Head of caudate nucleus (tissue), 42 donors: Measurements from ENCODE around the gene PDE4D.
"Not testable (repeated sequence)": the region's sequence is repeated elsewhere in the genome, so short reads cannot be mapped to it uniquely, and the experiment has no call there.

Source experiments
- DNase-seq, 42 donors: peaks; one replicate each; pipeline versions ENCODE4 v3.0.0 to v3.0.0-alpha.2; 2020 to 2021; ENCODE audit warnings: mixed read lengths in 7 of 42
- intact Hi-C: fragments of 100-400 bp; cut with DNase I; formaldehyde crosslinking; loops from one replicate; pipeline ENCODE4 v1.15.0; 2022

Gene PDE4D

GRCh38 chr5:59782856-59783255 lies 110.7 kb downstream of the PDE4D start:
- DNase-seq, result no peak
- intact Hi-C loops, result no loop called here

GRCh38 chr5:59779453-59779852 lies 114.1 kb downstream of the PDE4D start:
- DNase-seq, result no peak
- intact Hi-C loops, result no loop called here

GRCh38 chr5:59777028-59777427 lies 116.5 kb downstream of the PDE4D start:
- no peak for DNase-seq
- intact Hi-C loops, result no loop called here

- DNase-seq, result no peak
- intact Hi-C loops, result no loop called here
These were observed 120.2 kb downstream of the PDE4D start for GRCh38 chr5:59773294-59773693.

- no peak for DNase-seq
These were observed 120.8 kb downstream of the PDE4D start for GRCh38 chr5:59772757-59773156.

GRCh38 chr5:59772206-59772605 lies 121.3 kb downstream of the PDE4D start:
- DNase-seq, result no peak
- intact Hi-C loops, result no loop called here

More at GRCh38 chr5:59772757-59773156, 120.8 kb downstream of the PDE4D start:
- intact Hi-C loops, result no loop called here

- no peak for DNase-seq
- intact Hi-C loops, result no loop called here
These were observed 122.6 kb downstream of the PDE4D start for GRCh38 chr5:59770953-59771352.

- no peak for DNase-seq
- intact Hi-C loops, result no loop called here
These were observed 123.7 kb downstream of the PDE4D start for GRCh38 chr5:59769832-59770231.

GRCh38 chr5:59769041-59769360 lies 124.5 kb downstream of the PDE4D start:
- no peak for DNase-seq
- intact Hi-C loops, result no loop called here

- intact Hi-C loops, result no loop called here
- peak; percentile 20 to 75 (median 53) for DNase-seq
These were observed 125.1 kb downstream of the PDE4D start for GRCh38 chr5:59768152-59769040.

GRCh38 chr5:59767681-59768151 lies 125.8 kb downstream of the PDE4D start:
- intact Hi-C loops, result no loop called here
- DNase-seq, result no peak

- DNase-seq, result no peak
- intact Hi-C loops, result no loop called here
These were observed 126.3 kb downstream of the PDE4D start for GRCh38 chr5:59767211-59767605.

GRCh38 chr5:59766427-59767210 lies 126.9 kb downstream of the PDE4D start:
- intact Hi-C loops, result no loop called here
- peak in 21 of 42 donors; percentile 6 to 57 (median 33) for DNase-seq

GRCh38 chr5:59765446-59765845 lies 128.1 kb downstream of the PDE4D start:
- intact Hi-C loops, result no loop called here
- DNase-seq, result no peak

GRCh38 chr5:59764361-59764760 lies 129.2 kb downstream of the PDE4D start:
- intact Hi-C loops, result no loop called here
- no peak for DNase-seq

GRCh38 chr5:59763541-59763940 lies 130.0 kb downstream of the PDE4D start:
- intact Hi-C loops, result no loop called here
- DNase-seq, result no peak

- intact Hi-C loops, DNase-seq: not testable (repeated sequence)
These were observed 131.3 kb downstream of the PDE4D start for GRCh38 chr5:59762232-59762631.

- DNase-seq, result no peak
- intact Hi-C loops, result no loop called here
These were observed 132.7 kb downstream of the PDE4D start for GRCh38 chr5:59760785-59761348.

- intact Hi-C loops, result no loop called here
- DNase-seq, result no peak
These were observed 133.8 kb downstream of the PDE4D start for GRCh38 chr5:59759600-59760351.
